ENCODE data around the gene TBXAS1. TPM values are rescaled to one million over a fixed set of nuclear protein-coding genes. Genes with fewer than 3 reads are reported as not detected.

TBXAS1 gene
- total and polyA plus RNA-seq, 2 donors (not counting 3 experiments of a cell fraction or from before 2014, with no cell fraction given): 2.1 to 4.3 TPM

GRCh38 chr7:139798892-139799291 lies 30.2 kb upstream of the TBXAS1 start:
- H3K4me1 ChIP-seq (ENCODE audit: control insufficient read depth, extremely low read depth, insufficient read depth, low read length): peaks cover 2% of the 10 kb centered on the region
- H3K36me3 ChIP-seq (ENCODE audit: control insufficient read depth in 2 of 2, extremely low read depth in 1 of 2, insufficient read depth in 2 of 2, low read length in 2 of 2): no peaks in the 10 kb centered on the region
- intact Hi-C loops (cut with micrococcal nuclease): no loop called here
- no peak overlapping the region for H3K4me3 ChIP-seq (replicated peaks in 1 of 3; ENCODE audit: insufficient read depth in 1 of 3, low read depth in 1 of 3, low read length in 3 of 3)
- DNase-seq (ENCODE audit: low read depth, low spot score) (no peak), FAIRE-seq (no peak)
- no peak overlapping the region for H2AFZ ChIP-seq (ENCODE audit: low read depth, low read length)
- no peaks in the 10 kb centered on the region for H3K9me3 ChIP-seq (replicated peaks; ENCODE audit: control insufficient read depth, insufficient read depth, low read length)
- TF ChIP-seq POLR2AphosphoS5 (IDR thresholded peaks at IDR 0.05; ENCODE audit: insufficient read depth, low read depth, low read length): no peak
- no peak for TF ChIP-seq EZH2 (IDR thresholded peaks at IDR 0.05; ENCODE audit: borderline replicate concordance, low read depth, low read length, severe bottlenecking)
- no peak for TF ChIP-seq GATA2 (IDR thresholded peaks at IDR 0.05; ENCODE audit: insufficient read depth, insufficient read length, low read depth, low read length)
- TF ChIP-seq MAX (IDR thresholded peaks at IDR 0.05; ENCODE audit: insufficient read depth, insufficient read length): no peak
- TF ChIP-seq POLR2A (IDR thresholded peaks at IDR 0.05; ENCODE audit: low read depth, low read length): no peak
- TF ChIP-seq MYC (IDR thresholded peaks at IDR 0.05; ENCODE audit: low read depth, low read length): no peak
- no peak for TF ChIP-seq JUN (IDR thresholded peaks at IDR 0.05; ENCODE audit: borderline replicate concordance, insufficient read depth, insufficient read length, low read depth)
- no peak for TF ChIP-seq FOS (IDR thresholded peaks at IDR 0.05; ENCODE audit: borderline replicate concordance, insufficient read depth, low read length)
- no peak for TF ChIP-seq CTCF (IDR thresholded peaks at IDR 0.05; ENCODE audit: extremely low read depth in 1 of 2, insufficient read depth in 1 of 2, low read depth in 1 of 2, low read length in 2 of 2)
- dilution Hi-C loops (cut with MboI; ENCODE audit: extremely low pct_ligation_motif_present, low sequenced_read_pairs): no loop called here
- H3K9ac ChIP-seq (replicated peaks; ENCODE audit: extremely low read depth, insufficient read depth, low read length): no peak overlapping the region
- CTCF ChIA-PET: interaction anchor here (1.1 kb wide), 1 partner anchor 153 kb away, joined by 6 read pairs; no protein-coding TSS in a partner anchor
- H4K20me1 ChIP-seq (replicated peaks; ENCODE audit: control insufficient read depth, extremely low read depth, insufficient read depth, low read length): no peaks in the 10 kb centered on the region
- no peak overlapping the region for H3K4me2 ChIP-seq (ENCODE audit: insufficient read depth, low read length)
- no peak overlapping the region for H3K27ac ChIP-seq (ENCODE audit: insufficient read depth, low read depth, low read length)
- no TSS peak for BruUV-seq (replicated peaks)
- POLR2A ChIA-PET: no interaction called here
- no peaks in the 10 kb centered on the region for H3K9me1 ChIP-seq (replicated peaks; ENCODE audit: control insufficient read depth, extremely low read depth, insufficient read depth, low read length)
- no peaks in the 10 kb centered on the region for H3K27me3 ChIP-seq (ENCODE audit: control insufficient read depth in 2 of 2, insufficient read depth in 2 of 2, low read length in 2 of 2)
- no peaks in the 10 kb centered on the region for H3K79me2 ChIP-seq (ENCODE audit: control insufficient read depth, insufficient read depth, low read length)
